CD4-positive, alpha-beta memory T cell (primary cell): ENCODE measurements around the gene PROKR2. TPM values are rescaled to one million over a fixed set of nuclear protein-coding genes. Genes with fewer than 3 reads are reported as not detected.

Source experiments
- CTCF ChIA-PET: fragments of 350-600 bp; sonication (Branson Sonifier 250); formaldehyde crosslinking; loops from one replicate; lab custom pipeline; 2021; ENCODE audit warnings: inconsistent platforms; ENCODE audit not compliant: partially characterized antibody; lab: Charles Lee
- POLR2A ChIA-PET: fragments of 350-600 bp; sonication (Branson Sonifier 250); formaldehyde crosslinking; loops from one replicate; lab custom pipeline; 2021; ENCODE audit not compliant: partially characterized antibody; lab: Charles Lee
- DNase-seq, 5 donors: peaks; one replicate each; pipeline versions ENCODE4 v3.0.0 to v3.0.0-alpha.2; 2020 to 2022; ENCODE audit warnings: mixed read lengths in 1 of 5
- H3K27ac ChIP-seq: one replicate; pipeline ENCODE4 v1.7.0; 2013; ENCODE audit warnings: low read depth, low read length
- H3K27me3 ChIP-seq: 2 replicates; pipeline ENCODE4 v1.7.0; 2013; ENCODE audit warnings: mild to moderate bottlenecking, low read length, moderate library complexity; ENCODE audit not compliant: insufficient read depth
- H3K36me3 ChIP-seq: 2 replicates; pipeline ENCODE4 v1.7.0; 2013; ENCODE audit warnings: mild to moderate bottlenecking, low read length, moderate library complexity; ENCODE audit not compliant: insufficient read depth
- H3K4me1 ChIP-seq: 2 replicates; pipeline ENCODE4 v1.7.0; 2013; ENCODE audit warnings: mild to moderate bottlenecking, low read length, moderate library complexity; ENCODE audit not compliant: insufficient read depth
- H3K4me3 ChIP-seq, 2 donors: one replicate each; pipeline ENCODE4 v1.7.0; 2013; ENCODE audit warnings: low read length in 2 of 2, mild to moderate bottlenecking in 1 of 2
- H3K9me3 ChIP-seq, 2 donors: one replicate each; pipeline ENCODE4 v1.7.0; 2013; ENCODE audit warnings: low read length in 2 of 2, control low read depth in 1 of 2; ENCODE audit not compliant: control insufficient read depth in 1 of 2
- H3K27ac Mint-ChIP-seq, 7 donors: one replicate each; pipeline ENCODE4 v1.8.0; 2020 to 2021; ENCODE audit warnings: mixed read lengths in 7 of 7, mild to moderate bottlenecking in 6 of 7, inconsistent platforms in 3 of 7, moderate library complexity in 3 of 7
- H3K27me3 Mint-ChIP-seq, 2 donors: one replicate each; pipeline ENCODE4 v1.8.0; 2020 to 2021; ENCODE audit warnings: mixed read lengths in 2 of 2
- H3K36me3 Mint-ChIP-seq, 2 donors: one replicate each; pipeline ENCODE4 v1.8.0; 2020 to 2021; ENCODE audit warnings: mixed read lengths in 2 of 2, inconsistent platforms in 1 of 2, mild to moderate bottlenecking in 1 of 2
- H3K4me1 Mint-ChIP-seq, 4 donors: one replicate each; pipeline ENCODE4 v1.8.0; 2020 to 2021; ENCODE audit warnings: mixed read lengths in 4 of 4, mild to moderate bottlenecking in 1 of 4
- H3K4me3 Mint-ChIP-seq, 8 donors: one replicate each; pipeline ENCODE4 v1.8.0; 2020 to 2021; ENCODE audit warnings: mixed read lengths in 8 of 8, mild to moderate bottlenecking in 7 of 8, moderate library complexity in 6 of 8, inconsistent platforms in 3 of 8
- H3K9me3 Mint-ChIP-seq, 8 donors: one replicate each; pipeline ENCODE4 v1.8.0; 2020 to 2021; ENCODE audit warnings: mixed read lengths in 8 of 8, mild to moderate bottlenecking in 5 of 8, inconsistent platforms in 3 of 8, moderate library complexity in 1 of 8
- intact Hi-C: fragments of 100-400 bp; cut with micrococcal nuclease; formaldehyde crosslinking; loops from one replicate; pipeline ENCODE4 v1.15.1; 2023
- polyA plus RNA-seq, 2 donors: library from polyadenylated mRNA; unstranded; fragments of 300-500 nt; fragmentation: Illumina TruSeq; gene quantifications; one replicate each; pipeline ENCODE4 v1.2.3, GENCODE V29; 2021
- total RNA-seq, 2 experiments: library from RNA; stranded (reverse); gene quantifications; one replicate each; pipeline ENCODE4 v1.2.3, GENCODE V29; 2021

The PROKR2 gene
- total RNA-seq (not detected), polyA plus RNA-seq (not detected)

DNA sequence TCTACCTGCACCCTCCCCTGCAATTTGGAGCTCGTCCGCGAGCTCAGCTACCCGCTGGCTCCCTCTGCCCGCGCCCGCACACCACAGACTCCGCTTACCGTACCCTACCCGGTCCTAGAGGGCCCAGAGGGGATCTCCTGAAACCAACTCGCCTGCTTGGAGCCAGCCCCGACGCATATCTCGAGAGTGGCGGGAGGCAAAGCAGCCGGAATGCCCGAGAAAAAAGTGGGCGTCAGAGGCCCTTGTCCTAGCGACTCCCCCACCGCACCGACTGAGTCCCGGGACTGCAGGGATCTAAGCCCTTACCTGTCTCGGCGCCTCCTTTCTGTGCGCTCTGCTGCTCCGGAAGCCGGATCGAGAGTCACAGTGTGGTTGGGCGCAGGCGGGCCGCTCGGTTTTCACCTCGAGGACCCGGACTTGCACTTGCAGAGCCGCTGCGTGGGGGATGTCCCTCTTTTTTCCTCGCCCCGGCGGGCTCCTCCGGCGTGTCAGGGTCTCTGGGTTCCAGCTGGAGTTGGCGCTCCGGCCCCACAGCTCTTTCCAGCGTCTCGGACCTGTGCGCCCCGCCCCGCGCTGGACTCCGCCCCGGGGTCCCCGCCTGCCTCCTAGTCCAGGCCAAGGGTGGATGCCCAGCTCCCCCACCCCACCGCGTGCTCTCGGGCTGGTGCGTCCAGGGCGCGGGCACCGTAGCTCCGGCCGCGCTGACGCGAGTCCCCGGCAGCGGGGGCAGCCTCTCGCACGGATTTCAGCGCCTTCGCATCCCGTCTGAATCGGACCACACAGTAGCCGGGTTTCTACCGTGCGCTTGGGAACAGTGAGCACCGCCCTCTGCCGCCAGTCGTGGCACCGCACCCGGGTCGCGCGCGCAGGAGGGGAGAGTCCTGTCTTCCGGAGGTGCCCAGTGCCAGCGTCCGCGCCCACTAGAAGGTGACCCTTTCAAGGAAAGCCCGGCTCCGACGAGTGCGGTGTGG, at the start of gene PROKR2:
Gene PROKR2 (minus strand): TSS at position 767 of the 971 bp plus-strand sequence. CDS start 2,585 bp downstream, outside the sequence.
- no peaks in the 10 kb centered on the region for H3K36me3 ChIP-seq
- no peak for DNase-seq
- Mint-ChIP-seq H3K9me3 (peaks cover 0 to 7% (median 1%) of the 10 kb centered on the region in 8 donors), H3K4me3 (peak within 1 kb of the TSS in 1 of 8 donors; percentile 34), H3K4me1 (peaks cover 0 to 9% (median 3%) of the 10 kb centered on the region in 4 donors), H3K27ac (no peak within 1 kb of the TSS), H3K36me3 (no peaks in the 10 kb centered on the region), H3K27me3 (peaks cover 36 to 37% of the 10 kb centered on the region in 2 donors)
- ChIA-PET CTCF (no interaction called here), POLR2A (no interaction called here)
- H3K27me3 ChIP-seq: no peaks in the 10 kb centered on the region
- H3K27ac ChIP-seq: no peak within 1 kb of the TSS
- intact Hi-C loops: no loop called here
- H3K4me1 ChIP-seq: no peaks in the 10 kb centered on the region
- H3K4me3 ChIP-seq: no peak within 1 kb of the TSS
- H3K9me3 ChIP-seq: no peaks in the 10 kb centered on the region

DNA sequence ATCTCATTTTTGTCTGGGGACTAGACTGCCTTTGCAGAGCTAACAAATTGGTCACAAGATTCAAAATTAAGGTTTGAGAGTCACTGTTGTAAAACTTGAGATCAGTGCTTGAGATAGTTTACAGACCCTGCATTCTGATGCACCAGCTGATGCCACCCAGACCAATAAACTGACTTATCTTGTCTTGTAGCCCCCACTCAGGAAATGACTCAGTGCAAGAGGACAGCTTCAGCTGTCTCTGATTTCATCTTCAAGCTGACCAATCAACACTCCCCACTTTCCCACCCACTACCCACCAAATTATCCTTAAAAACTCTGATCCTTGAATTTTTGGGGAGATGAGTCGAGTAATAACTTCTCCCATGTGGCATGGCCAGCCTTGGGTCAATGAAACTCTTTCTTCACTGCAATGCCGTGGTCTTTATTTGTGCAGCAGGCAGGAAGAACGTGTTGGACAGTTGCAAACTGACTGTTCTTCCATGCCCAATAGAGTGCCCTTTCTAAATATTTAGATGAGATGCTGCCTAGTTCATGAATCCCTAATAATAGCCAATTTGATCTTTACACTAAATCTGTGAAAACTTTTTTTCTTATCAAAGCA, 48.3 kb upstream of the PROKR2 start:
- no peaks in the 10 kb centered on the region for H3K4me1 ChIP-seq
- intact Hi-C loops: no loop called here
- H3K27me3 ChIP-seq: no peaks in the 10 kb centered on the region
- H3K4me3 ChIP-seq: no peak overlapping the region
- Mint-ChIP-seq H3K27me3 (peaks cover 13 to 14% of the 10 kb centered on the region in 2 donors), H3K27ac (no peak overlapping the region), H3K4me1 (no peaks in the 10 kb centered on the region), H3K36me3 (no peaks in the 10 kb centered on the region), H3K9me3 (peaks cover 0 to 39% (median 17%) of the 10 kb centered on the region in 8 donors), H3K4me3 (no peak overlapping the region)
- CTCF ChIA-PET: no interaction called here
- H3K9me3 ChIP-seq: no peaks in the 10 kb centered on the region
- DNase-seq: no peak
- POLR2A ChIA-PET: no interaction called here
- H3K36me3 ChIP-seq: no peaks in the 10 kb centered on the region
- no peak overlapping the region for H3K27ac ChIP-seq

DNA sequence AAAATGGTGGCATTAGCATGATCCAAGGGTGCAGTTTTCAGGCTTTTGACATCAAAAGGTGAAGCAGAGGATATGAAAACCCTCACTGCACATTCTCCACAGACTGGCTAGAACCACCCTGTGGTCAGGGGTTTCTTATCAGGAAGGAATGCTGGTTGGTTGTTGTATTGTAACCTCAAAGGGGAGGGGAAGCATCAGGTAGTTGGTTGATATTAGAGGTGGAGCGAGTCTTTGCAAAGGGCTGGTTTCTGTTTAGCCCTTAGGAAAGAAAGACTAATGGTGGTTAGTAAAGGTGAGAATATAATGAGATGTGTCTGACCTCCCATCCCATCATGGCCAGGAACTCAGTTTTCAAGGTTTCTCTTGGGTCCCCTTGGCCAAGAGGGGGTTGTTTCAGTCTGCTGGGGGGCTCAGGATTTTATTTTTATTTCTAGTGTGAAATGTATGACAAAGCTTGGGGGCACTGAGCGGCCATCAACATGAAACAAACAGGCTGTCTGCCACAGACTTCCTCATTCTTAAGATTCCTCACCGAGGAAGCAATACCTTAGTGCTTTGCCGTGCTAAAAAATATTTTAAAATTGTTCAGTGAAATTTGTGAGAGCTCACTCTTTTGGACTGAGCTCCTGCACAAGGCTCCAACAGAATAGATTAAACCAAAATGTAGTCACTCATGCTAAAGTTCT, 47.5 kb upstream of the PROKR2 start:
- no peak overlapping the region for H3K27ac ChIP-seq
- no peaks in the 10 kb centered on the region for H3K4me1 ChIP-seq
- no peaks in the 10 kb centered on the region for H3K36me3 ChIP-seq
- no peak overlapping the region for H3K4me3 ChIP-seq
- ChIA-PET POLR2A (no interaction called here), CTCF (no interaction called here)
- no peaks in the 10 kb centered on the region for H3K4me1 Mint-ChIP-seq
- intact Hi-C loops: no loop called here
- H3K9me3 Mint-ChIP-seq: peaks cover 3 to 48% (median 24%) of the 10 kb centered on the region in 8 donors
- peaks cover 11 to 14% of the 10 kb centered on the region in 2 donors for H3K27me3 Mint-ChIP-seq
- H3K9me3 ChIP-seq: no peaks in the 10 kb centered on the region
- H3K4me3 Mint-ChIP-seq: no peak overlapping the region
- no peak overlapping the region for H3K27ac Mint-ChIP-seq
- no peak for DNase-seq
- H3K27me3 ChIP-seq: no peaks in the 10 kb centered on the region
- H3K36me3 Mint-ChIP-seq: no peaks in the 10 kb centered on the region

DNA sequence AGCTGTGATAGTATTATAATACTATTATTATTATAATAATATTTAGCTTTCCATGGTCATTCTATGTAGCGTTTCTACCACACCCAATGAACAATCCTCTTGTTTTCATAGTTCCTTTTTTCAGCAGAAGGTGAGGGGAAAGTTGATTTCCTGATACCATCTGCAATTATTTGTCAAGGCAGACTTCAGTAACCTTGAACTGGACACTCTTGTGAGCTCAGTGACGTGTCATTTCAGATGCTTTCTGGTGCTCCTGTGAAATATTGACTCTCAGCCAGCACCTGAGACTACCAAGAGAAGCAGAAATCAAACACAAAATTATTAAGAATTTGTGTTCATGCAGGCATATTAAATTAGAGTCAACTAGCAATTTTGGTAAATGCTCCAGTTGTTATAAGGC, 46.0 kb upstream of the PROKR2 start:
- H3K4me1 ChIP-seq: no peaks in the 10 kb centered on the region
- H3K4me1 Mint-ChIP-seq: no peaks in the 10 kb centered on the region
- no peak overlapping the region for H3K4me3 ChIP-seq
- no peak for DNase-seq
- no peaks in the 10 kb centered on the region for H3K27me3 ChIP-seq
- H3K36me3 ChIP-seq: no peaks in the 10 kb centered on the region
- peaks cover 10 to 11% of the 10 kb centered on the region in 2 donors for H3K27me3 Mint-ChIP-seq
- no peaks in the 10 kb centered on the region for H3K36me3 Mint-ChIP-seq
- H3K27ac Mint-ChIP-seq: no peak overlapping the region
- POLR2A ChIA-PET: no interaction called here
- no peak overlapping the region for H3K4me3 Mint-ChIP-seq
- intact Hi-C loops: no loop called here
- H3K27ac ChIP-seq: no peak overlapping the region
- peaks cover 3 to 55% (median 29%) of the 10 kb centered on the region in 8 donors for H3K9me3 Mint-ChIP-seq
- no peaks in the 10 kb centered on the region for H3K9me3 ChIP-seq
- CTCF ChIA-PET: no interaction called here

DNA sequence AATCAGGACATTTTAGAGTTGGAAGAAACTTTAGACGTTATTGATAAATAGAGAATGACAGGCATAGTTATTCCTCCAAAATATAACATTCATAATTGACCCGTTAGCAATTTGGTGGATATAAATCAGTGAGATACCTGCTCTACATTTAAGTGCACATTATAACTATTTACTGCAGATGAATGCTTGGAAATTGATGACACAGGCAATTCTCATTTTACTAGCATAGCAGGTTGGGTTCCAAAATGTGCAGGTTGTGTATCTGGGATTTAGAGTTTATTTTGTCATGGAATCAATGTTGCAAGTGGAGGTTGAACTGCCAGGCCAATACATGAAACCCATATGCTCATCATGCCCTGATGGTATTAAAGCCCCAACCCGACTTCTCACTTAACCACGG, 44.4 kb upstream of the PROKR2 start:
- DNase-seq: no peak
- Histone ChIP-seq H3K4me1 (no peaks in the 10 kb centered on the region), H3K36me3 (no peaks in the 10 kb centered on the region), H3K4me3 (no peak overlapping the region), H3K9me3 (no peaks in the 10 kb centered on the region), H3K27me3 (no peaks in the 10 kb centered on the region), H3K27ac (no peak overlapping the region)
- H3K27ac Mint-ChIP-seq: no peak overlapping the region
- no peaks in the 10 kb centered on the region for H3K36me3 Mint-ChIP-seq
- peaks cover 3 to 51% (median 26%) of the 10 kb centered on the region in 8 donors for H3K9me3 Mint-ChIP-seq
- ChIA-PET POLR2A (no interaction called here), CTCF (no interaction called here)
- H3K4me3 Mint-ChIP-seq: no peak overlapping the region
- H3K4me1 Mint-ChIP-seq: no peaks in the 10 kb centered on the region
- intact Hi-C loops: no loop called here
- peaks cover 4 to 7% of the 10 kb centered on the region in 2 donors for H3K27me3 Mint-ChIP-seq

DNA sequence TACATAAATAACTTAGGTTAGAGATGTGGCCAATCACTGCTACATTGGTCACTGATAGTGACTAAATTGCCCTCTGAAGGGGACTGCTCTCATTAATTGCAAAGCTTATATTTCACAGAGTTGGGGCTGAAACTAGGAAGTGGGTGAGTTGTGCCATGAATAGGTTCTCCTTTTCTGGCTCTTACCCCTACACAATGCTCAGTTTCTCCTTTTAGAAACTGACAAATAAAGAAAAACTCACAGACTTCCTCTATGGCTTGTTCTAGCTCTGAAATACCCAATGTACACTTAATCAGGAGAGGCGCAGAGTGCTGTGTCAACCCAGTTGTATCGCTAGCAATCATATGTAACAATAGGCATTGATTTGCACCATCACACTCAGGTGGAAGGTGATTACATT, 41.2 kb upstream of the PROKR2 start:
- Histone ChIP-seq H3K9me3 (no peaks in the 10 kb centered on the region), H3K27ac (no peak overlapping the region), H3K4me1 (no peaks in the 10 kb centered on the region), H3K27me3 (no peaks in the 10 kb centered on the region), H3K4me3 (no peak overlapping the region), H3K36me3 (no peaks in the 10 kb centered on the region)
- H3K4me3 Mint-ChIP-seq: no peak overlapping the region
- ChIA-PET POLR2A (no interaction called here), CTCF (no interaction called here)
- no peak for DNase-seq
- peaks cover 3 to 8% of the 10 kb centered on the region in 2 donors for H3K27me3 Mint-ChIP-seq
- H3K4me1 Mint-ChIP-seq: no peaks in the 10 kb centered on the region
- intact Hi-C loops: no loop called here
- H3K9me3 Mint-ChIP-seq: peaks cover 0 to 29% (median 12%) of the 10 kb centered on the region in 8 donors
- no peaks in the 10 kb centered on the region for H3K36me3 Mint-ChIP-seq
- no peak overlapping the region for H3K27ac Mint-ChIP-seq

- Mint-ChIP-seq H3K4me3 (no peak overlapping the region), H3K27me3 (peaks cover 3 to 9% of the 10 kb centered on the region in 2 donors), H3K4me1 (no peaks in the 10 kb centered on the region), H3K27ac (no peak overlapping the region), H3K36me3 (no peaks in the 10 kb centered on the region), H3K9me3 (peaks cover 0 to 26% (median 12%) of the 10 kb centered on the region in 8 donors)
- H3K9me3 ChIP-seq: no peaks in the 10 kb centered on the region
- H3K4me1 ChIP-seq: no peaks in the 10 kb centered on the region
- H3K27me3 ChIP-seq: no peaks in the 10 kb centered on the region
- H3K27ac ChIP-seq: no peak overlapping the region
- no peak overlapping the region for H3K4me3 ChIP-seq
- no peaks in the 10 kb centered on the region for H3K36me3 ChIP-seq
- no peak for DNase-seq
- ChIA-PET CTCF (no interaction called here), POLR2A (no interaction called here)
- intact Hi-C loops: no loop called here
Measured at GRCh38 chr20:5356941-5357340, 40.2 kb upstream of the PROKR2 start.
